NCI-H748 treated with DMSO at 0.1 percent for 48 hours (cell line): Measurements from ENCODE around the gene TMCO5A.

Experiments
- DNase-seq: peaks from one replicate; lab custom pipeline; 2025; lab: John Stamatoyannopoulos, UW

Gene TMCO5A

DNA sequence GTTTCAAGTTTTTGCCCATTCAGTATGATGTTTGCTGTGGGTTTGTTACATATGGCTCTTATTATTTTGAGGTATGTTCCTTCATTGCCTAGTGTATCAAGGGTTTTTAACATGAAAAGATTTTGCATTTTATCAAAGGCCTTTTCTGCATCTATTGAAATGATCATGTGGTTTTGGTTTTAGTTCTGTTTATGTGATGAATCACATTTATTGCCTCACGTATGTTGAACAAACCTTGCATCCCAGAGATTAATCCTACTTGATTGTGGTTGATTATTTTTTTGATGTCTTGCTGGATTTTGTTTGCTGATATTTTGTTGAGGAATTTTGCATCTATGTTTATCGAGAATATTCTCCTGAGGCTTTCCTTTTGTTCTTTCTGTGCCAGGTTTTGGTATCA lies 39.4 kb downstream of the TMCO5A start:
- no peak for DNase-seq

DNA sequence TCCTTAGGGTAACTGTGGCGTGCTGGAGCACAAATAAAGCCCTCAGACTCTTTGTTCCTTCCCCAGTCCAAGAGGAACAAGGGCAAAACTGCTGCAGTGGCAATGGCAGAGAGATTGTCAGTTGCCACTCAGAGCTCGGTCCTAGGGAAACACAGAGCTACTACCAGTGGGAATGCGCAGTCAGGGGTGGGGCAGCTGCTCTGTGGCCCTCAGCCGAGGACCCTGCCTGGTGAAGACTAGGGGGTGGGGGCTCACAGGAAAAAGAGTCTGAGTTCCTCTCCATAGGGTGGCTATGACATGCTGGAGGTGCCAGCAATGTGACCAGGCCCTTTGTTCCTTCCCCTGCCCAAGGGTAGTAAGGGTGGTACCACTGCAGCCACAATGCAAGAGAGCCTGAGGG lies 43.8 kb downstream of the TMCO5A start:
- no peak for DNase-seq

DNA sequence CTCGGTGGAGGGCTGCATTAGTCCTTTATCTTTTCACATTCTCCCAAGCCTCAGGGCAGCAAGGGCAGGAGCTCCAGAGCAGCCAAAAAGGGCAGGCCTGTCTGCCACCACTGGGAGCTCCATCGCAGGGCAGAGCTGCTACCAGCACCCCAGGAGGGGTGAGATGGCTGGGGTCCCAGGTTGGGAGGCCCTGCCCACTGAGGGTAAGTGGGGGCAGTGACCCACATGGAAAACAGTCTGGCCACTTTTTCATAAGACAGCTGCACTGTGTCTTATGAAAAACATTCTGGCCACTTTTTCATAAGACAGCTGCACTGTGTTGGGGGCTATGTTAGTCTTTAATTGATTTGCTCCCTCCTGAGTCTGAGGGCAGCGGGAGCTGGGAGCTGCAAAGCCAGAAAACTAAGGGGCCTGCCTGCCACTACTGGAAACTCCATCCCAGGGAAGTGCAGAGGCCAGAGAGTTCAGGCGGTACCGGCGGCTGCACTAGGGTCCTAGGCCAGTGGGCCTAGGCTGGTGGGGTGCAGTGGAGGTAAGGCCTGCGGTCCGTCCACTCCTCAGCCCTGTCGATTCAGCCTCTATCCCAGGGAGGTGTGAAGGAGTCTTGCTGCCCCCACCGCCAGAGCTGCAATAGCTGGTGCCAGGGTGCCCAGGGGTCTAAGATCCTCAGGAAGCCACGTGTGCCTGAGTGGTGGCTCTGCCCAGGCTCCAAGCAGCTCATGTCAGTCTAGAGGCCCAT lies 45.4 kb downstream of the TMCO5A start:
- DNase-seq = no peak

DNA sequence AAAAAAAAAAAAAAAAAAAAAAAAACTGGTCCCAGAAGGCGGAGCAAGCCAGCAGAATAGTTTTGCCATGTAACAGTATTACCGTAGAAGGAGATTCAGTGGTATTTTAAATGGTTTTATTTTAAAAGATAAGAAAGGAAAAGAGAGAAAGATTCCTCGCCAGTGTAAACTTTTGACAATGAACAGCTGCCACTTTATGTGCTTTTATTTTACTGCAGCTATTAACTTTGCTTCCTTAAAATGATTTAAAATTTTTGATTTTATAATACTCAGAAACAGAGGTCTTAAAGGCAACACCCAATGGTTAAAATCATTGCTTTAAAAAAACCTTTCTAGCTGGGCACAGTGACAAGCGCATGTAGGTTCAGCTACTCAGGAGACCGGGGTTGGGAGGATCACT lies 46.8 kb downstream of the TMCO5A start:
- no peak for DNase-seq

DNA sequence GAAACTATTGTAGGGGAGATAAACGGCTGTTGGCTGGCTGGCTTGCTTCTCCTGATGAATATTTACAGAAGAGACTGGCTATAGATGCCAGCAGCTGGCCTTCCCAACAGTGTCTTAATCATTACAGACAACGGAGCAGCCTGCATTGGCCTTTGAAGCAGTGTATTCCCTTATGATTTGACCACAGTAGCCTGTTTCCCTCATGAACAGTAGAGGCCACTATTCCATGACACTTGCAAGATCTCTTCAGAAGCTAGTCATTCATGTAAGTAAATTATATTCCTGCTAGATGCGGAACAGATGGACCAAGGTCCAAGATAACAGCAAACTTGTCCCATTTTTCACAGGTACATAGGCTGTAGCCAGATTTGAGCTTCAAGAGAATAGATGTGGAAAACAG lies 47.3 kb downstream of the TMCO5A start:
- DNase-seq = no peak

DNA sequence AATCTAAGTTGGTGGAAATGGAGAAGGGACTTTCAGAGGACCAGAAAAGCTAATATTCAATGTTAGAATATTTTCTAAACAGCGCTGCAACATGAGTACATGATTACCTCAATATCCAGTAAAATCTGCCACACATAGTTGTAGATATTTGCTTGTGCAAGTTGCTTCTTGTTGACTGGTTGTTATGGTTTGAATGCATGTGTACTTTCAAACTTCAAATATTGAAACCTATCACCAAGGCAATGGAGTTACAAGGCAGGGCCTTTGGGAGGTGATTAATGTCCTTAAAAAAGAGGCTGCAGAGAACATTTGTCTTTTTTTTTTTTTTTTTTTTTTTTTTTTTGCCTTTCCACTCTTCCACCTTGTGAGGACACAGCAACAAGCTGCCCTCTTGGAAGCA lies 49.9 kb downstream of the TMCO5A start:
- DNase-seq = no peak

DNA sequence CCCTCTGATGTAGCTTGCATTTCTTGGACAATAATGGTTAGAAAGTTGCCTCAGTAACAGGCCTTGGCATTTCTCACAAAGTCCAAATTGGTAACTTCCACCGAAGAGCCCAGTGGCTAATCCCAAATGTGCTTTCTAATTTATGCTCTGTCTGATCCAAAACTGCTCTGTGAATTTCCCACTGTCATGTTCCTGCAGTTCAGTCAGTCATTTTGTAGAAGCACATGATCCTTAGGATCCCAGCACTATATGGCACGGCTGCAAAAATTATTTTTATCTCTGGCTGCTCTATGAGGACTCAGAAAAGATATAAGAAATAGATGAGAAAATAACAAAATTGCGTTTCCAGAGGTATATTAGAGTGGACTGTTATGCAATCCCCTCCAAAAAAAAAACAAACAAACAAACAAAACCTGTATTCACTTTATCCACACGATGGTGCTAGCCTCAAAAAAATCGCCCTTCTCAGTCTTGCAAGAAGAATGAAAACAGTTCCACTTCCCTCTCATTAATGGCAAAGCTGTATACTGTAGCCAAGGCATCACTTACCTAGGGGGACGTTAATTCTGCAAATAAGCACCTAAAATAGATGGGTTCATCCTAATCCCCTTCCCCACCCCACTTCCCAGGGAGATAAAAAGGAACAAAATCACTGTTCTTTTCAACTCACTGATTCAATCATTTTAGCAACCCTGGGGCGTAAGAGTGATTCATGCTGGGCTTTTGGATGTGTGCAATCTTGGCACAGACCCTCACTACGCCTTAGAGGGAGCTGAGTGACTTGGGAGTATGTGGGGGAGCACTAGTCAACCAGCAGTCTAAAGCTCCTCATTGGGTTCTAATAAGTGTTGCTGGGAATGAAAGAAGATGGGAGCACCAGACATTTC lies 61.3 kb downstream of the TMCO5A start:
- DNase-seq = no peak
